LNCaP clone FGC (cell line): ENCODE results near the gene SNX3.

Experiments used
- DNase-seq: peaks from one replicate; pipeline ENCODE4 v3.0.0-alpha.2; 2011; ENCODE audit warnings: low read depth
- H3K4me3 ChIP-seq: 2 replicates; pipeline ENCODE4 v1.5.1; 2011; ENCODE audit warnings: mild to moderate bottlenecking, low read depth, low read length, control low read depth
- CTCF ChIP-seq: IDR thresholded peaks from 2 replicates; pipeline ENCODE4 v1.5.1; 2012; ENCODE audit warnings: mild to moderate bottlenecking; ENCODE audit not compliant: control insufficient read depth, insufficient read depth; ENCODE audit errors: extremely low read depth

Gene SNX3

GRCh38 chr6:108209738-108210137 lies 51.1 kb downstream of the SNX3 start:
- no peak for DNase-seq
- no peak overlapping the region for H3K4me3 ChIP-seq
- no peak for TF ChIP-seq CTCF

GRCh38 chr6:108207013-108207412 lies 53.8 kb downstream of the SNX3 start:
- TF ChIP-seq CTCF, result no peak
- H3K4me3 ChIP-seq, result no peak overlapping the region
- no peak for DNase-seq

- TF ChIP-seq CTCF, result no peak
- no peak overlapping the region for H3K4me3 ChIP-seq
- no peak for DNase-seq
Observed at GRCh38 chr6:108203189-108204112, 57.4 kb downstream of the SNX3 start.

GRCh38 chr6:108200631-108201030 lies 60.2 kb downstream of the SNX3 start:
- no peak for DNase-seq
- TF ChIP-seq CTCF, result no peak
- no peak overlapping the region for H3K4me3 ChIP-seq

- H3K4me3 ChIP-seq, result no peak overlapping the region
- no peak for DNase-seq
- TF ChIP-seq CTCF, result no peak
Observed at GRCh38 chr6:108200186-108200585, 60.7 kb downstream of the SNX3 start.

GRCh38 chr6:108198761-108199498 lies 61.9 kb downstream of the SNX3 start:
- no peak for DNase-seq
- no peak overlapping the region for H3K4me3 ChIP-seq
- no peak for TF ChIP-seq CTCF
